ENCODE measurements around the gene TIAM2.
A peak's percentile ranks its signal among the peaks of the same experiment; 100 is the strongest.

Gene TIAM2

DNA sequence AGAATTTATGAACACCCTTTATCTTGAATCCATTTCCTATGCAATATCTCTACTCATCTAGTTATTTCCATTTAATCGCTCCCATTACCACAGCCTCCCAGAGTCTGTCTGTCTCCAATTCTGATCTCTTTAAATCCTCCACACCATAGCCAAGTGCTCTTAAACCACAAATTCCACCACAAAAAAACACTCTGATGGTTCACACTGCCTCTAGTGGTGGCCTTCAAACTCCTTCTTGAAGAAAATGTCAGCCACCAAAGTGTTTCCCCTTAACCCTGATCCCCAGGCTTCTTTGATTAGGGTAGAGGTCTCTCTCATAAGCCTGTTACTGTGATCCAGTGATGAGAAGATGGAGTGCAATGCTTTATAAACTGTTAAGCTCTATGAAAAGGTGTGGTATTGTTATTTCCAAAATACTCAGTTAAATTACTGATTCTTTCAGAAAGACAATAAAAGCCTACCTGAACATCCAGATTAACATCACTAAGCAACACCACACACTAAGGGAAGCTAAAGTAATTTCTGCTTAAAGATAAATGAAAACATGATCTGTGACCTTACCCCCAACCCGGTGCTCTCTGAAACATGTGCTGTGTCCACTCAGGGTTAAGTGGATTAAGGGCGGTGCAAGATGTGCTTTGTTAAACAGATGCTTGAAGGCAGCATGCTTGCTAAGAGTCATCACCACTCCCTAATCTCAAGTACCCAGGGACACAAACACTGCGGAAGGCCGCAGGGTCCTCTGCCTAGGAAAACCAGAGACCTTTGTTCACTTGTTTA, 273.2 kb downstream of the TIAM2 start:
- peak; percentile 42 for DNase-seq

DNA sequence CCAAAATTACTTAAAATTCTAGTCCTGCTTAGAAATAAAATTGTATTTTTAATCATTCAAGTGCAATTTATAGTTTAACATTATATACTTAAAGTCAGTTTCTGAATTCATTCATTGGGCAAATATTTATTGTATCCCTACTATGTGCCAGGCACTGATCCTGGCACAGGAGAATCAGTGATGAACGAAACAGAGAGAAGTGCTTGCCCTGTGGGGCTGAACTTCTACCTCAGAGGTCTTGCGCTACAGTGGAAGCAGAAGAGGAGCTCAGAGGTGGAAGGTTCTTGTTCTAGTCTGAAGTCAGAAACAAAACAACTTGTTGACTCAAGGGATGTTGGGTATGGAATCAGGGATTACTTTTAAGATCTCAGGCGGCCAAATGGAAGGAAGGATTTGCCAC, 274.6 kb downstream of the TIAM2 start:
- DNase-seq: no peak

DNA sequence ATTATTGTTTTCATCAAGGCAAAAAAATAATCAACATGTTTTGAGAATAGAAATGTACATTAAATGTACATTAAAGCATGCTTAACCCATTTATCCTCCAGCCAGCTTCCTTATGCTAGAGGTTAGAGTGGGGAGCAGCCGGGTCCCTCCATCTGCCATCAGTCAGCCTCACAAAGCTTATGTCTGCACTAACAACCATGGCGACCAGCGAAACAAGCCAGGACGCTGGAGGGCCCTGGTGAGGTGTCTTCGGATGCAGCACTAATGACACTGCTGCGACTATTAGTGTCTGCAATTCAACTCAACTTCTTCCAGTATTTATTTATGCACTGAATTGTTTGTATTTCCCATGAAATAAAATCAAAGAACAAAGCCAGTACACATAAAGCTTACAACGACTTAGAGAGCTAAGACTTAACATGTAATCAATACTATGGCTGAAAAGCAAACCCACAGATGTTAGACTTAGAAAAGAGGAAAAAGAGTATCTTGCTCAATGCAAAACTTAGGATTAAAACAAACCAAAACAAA, 275.5 kb downstream of the TIAM2 start:
- DNase-seq: no peak

- no peak for DNase-seq
Observed at GRCh38 chr6:155271145-155271544, 276.0 kb downstream of the TIAM2 start.

GRCh38 chr6:155272353-155273232, 277.5 kb downstream of the TIAM2 start:
- DNase-seq: no peak

- no peak for DNase-seq
Observed at GRCh38 chr6:155273431-155273830, 278.3 kb downstream of the TIAM2 start.

- DNase-seq: no peak
Observed at GRCh38 chr6:155274106-155274505, 279.0 kb downstream of the TIAM2 start.

DNA sequence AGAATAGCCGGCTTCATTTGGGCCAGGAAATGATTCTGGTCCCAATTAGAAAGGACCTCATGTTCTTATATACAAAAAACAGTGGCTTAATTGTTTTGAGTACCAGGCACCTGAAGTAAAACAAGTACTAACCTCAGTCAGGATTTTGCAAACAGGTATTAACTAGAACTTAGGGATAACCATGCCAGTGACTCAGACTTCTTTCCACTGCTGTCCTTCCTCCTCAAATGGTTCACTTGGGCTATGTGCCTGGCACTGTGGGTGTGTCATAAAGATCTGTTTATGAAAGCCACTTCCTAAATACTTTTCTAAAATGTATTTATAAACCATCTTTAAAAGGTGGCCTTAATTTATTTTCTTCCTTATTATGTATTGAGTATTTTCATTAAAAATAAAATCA, 279.4 kb downstream of the TIAM2 start:
- no peak for DNase-seq

DNA sequence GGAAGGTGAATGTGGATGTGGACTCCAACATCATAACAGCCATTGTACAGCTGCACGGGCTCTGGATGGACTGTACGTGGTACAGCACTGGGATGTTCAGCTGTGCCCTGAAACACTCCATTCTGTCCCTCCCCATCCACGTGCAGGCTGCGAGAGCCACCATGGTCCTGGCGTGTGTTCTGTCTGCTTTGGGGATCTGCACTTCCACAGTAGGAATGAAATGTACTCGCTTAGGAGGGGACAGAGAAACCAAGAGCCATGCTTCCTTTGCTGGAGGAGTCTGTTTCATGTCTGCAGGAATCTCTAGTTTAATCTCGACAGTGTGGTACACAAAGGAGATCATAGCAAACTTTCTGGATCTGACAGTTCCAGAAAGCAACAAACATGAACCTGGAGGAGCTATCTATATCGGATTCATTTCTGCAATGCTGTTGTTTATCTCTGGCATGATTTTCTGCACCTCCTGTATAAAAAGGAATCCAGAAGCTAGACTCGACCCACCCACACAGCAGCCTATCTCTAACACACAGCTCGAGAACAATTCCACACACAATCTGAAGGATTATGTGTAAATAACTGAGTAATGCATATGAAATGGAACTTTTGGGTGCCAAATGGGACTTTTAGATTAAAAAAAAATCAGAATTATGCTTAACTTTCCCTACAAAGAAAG, 280.8 kb downstream of the TIAM2 start:
- no peak for DNase-seq

DNA sequence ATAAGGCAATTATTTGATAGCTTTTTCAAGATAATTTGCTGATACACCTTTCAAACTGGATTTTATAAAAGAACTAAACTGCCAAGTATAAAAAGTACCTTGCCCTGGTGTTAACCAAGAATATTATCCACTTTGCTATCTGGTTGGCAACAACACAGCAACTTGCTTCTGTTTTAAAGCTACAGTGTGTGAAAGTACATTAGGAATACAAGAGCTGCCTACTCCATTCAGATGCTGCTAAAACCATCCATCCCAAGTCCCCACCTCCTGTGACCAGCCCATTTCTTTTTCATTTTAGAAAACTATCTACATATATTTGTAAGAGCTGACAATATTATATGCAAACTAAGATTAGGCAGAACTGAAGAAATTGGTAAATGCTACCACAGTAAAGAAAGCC, 281.5 kb downstream of the TIAM2 start:
- DNase-seq: no peak

- DNase-seq: no peak
Observed at GRCh38 chr6:155278319-155279049, 283.4 kb downstream of the TIAM2 start.

DNA sequence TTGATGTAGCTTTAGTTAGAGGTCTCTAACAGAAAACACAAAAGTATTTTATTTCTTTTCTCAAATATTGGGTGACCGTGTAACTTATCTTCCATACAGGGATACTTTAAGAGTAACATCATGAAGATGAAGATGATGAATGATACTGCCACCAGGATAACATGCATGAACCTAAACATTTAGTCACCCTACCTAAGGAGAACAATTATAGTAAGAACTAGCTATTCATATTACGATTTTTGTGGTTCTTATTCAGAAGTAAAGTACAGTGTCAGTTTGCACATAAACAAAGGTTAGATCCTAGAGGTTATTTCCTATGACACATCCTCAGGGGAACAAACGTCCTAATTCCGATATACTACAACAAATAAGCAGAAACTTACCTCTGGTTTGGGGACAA, 289.7 kb downstream of the TIAM2 start:
- DNase-seq: no peak

- no peak for DNase-seq
Observed at GRCh38 chr6:155287762-155288161, 292.6 kb downstream of the TIAM2 start.

DNA sequence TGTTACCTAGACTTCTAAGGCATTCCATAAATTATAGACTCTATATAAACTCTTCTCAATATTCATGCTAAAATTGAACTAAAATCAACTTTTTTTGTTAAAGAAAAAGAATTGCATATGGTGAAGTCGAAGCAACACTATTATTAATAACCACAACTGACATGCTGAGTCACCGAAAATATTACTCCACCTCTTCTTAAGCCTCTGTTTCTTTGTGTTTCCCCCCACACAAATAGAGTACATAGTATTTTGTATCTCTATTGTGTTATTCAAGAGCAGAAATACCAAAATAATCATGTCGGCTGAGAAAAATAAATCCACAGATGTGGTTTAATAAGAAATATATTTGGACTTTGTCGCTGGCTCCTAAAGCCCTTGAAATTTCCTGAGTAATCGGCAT, 295.4 kb downstream of the TIAM2 start:
- DNase-seq: no peak

- DNase-seq: no peak
Observed at GRCh38 chr6:155291291-155291690, 296.2 kb downstream of the TIAM2 start.

- DNase-seq: no peak
Observed at GRCh38 chr6:155292711-155293110, 297.6 kb downstream of the TIAM2 start.

DNA sequence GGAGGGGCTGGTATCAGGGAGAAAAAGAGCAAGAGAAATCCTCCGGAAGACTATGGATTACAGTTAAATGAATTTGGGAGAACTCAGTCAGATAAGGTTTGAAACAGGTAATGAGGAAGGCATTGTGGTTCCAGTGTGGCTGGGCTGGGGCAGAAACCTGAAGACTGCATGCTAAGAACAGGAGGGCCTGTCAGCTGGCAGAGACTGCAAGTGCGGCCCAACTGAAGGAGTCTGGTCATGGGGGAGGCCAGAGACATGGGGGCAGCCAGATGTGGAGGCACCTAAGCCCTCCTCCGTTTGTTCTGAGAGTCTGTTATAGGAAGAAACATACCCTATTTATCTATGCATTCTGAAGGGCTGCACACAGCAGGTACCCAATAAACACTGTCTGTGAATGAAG, 302.6 kb downstream of the TIAM2 start:
- no peak for DNase-seq

GRCh38 chr6:155301867-155302266, 306.8 kb downstream of the TIAM2 start:
- DNase-seq: no peak

GRCh38 chr6:155303361-155303870, 308.3 kb downstream of the TIAM2 start:
- no peak for DNase-seq

GRCh38 chr6:155306958-155307357, 311.8 kb downstream of the TIAM2 start:
- DNase-seq: no peak

All from inflammatory macrophage treated with lipopolysaccharide for 4 hours (primary cell).